GM19452 (cell line): ENCODE measurements around the gene IMP4.

ENCODE experiments used
- ATAC-seq: cut with Tn5 transposase; IDR thresholded peaks from one replicate; pipeline ENCODE4 v1.9.1; 2021; ENCODE audit not compliant: unreplicated experiment

IMP4 gene

GRCh38 chr2:130355578-130356431, 13.1 kb downstream of the IMP4 start, which contains the start of gene PTPN18:
TSS of gene PTPN18 (plus strand) at chr2:130356056. CDS start at chr2:130356108, 52 bp downstream.
- ATAC-seq: peak; percentile 91

GRCh38 chr2:130357864-130358263, 15.2 kb downstream of the IMP4 start:
- ATAC-seq: no peak

GRCh38 chr2:130358420-130359350, 16.0 kb downstream of the IMP4 start:
- ATAC-seq: no peak

GRCh38 chr2:130359466-130359865, 16.8 kb downstream of the IMP4 start:
- ATAC-seq: no peak

- ATAC-seq: no peak
Observed at GRCh38 chr2:130363479-130363878, 20.8 kb downstream of the IMP4 start.

GRCh38 chr2:130365075-130365474, 22.4 kb downstream of the IMP4 start:
- no peak for ATAC-seq

- no peak for ATAC-seq
Observed at GRCh38 chr2:130365963-130366362, 23.3 kb downstream of the IMP4 start.

- ATAC-seq: no peak
Observed at GRCh38 chr2:130366720-130367119, 24.0 kb downstream of the IMP4 start.

GRCh38 chr2:130368786-130369185, 26.1 kb downstream of the IMP4 start:
- ATAC-seq: no peak

GRCh38 chr2:130369311-130369964, 26.7 kb downstream of the IMP4 start:
- no peak for ATAC-seq

GRCh38 chr2:130369965-130370341, 27.3 kb downstream of the IMP4 start:
- no peak for ATAC-seq

- no peak for ATAC-seq
Observed at GRCh38 chr2:130370490-130370889, 27.8 kb downstream of the IMP4 start.

GRCh38 chr2:130371723-130372054, 29.0 kb downstream of the IMP4 start:
- ATAC-seq: peak; percentile 21

- ATAC-seq: peak; percentile 80
Observed at GRCh38 chr2:130372055-130372832, 29.5 kb downstream of the IMP4 start.

GRCh38 chr2:130372833-130373807, 30.4 kb downstream of the IMP4 start:
- peak; percentile 1 for ATAC-seq

GRCh38 chr2:130373808-130374365, 31.2 kb downstream of the IMP4 start:
- ATAC-seq: no peak

- no peak for ATAC-seq
Observed at GRCh38 chr2:130374587-130375290, 32.0 kb downstream of the IMP4 start.
